Stimulated activated CD8-positive, alpha-beta memory T cell treated with anti-CD3 and anti-CD28 coated beads, Interleukin-7, amount 100 ng/mL, for 24 hours (primary cell): ENCODE results near the gene SLC22A23.

Experiments
- DNase-seq: peaks from one replicate; pipeline ENCODE4 v3.0.0-alpha.2; 2020; ENCODE audit warnings: low read depth

SLC22A23 gene

DNA sequence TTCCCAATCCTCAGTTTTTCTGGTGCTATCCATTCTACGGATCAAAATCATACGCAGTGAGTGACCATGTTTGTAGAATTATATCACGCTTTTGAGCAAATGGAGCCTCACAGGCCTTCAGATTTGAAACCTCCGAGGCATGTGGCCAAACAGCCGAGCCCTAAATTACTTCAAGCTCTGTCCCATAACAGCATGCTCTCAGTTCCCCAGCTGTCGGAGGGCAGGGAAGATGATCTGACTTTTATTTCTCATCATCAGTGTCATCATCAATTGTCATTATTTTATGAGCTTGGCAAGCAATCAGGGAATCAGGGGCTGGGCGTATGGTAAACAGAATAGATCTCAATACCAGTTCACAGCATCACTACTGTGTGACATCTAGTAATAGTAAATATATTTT lies 124.9 kb downstream of the SLC22A23 start:
- DNase-seq = no peak

DNA sequence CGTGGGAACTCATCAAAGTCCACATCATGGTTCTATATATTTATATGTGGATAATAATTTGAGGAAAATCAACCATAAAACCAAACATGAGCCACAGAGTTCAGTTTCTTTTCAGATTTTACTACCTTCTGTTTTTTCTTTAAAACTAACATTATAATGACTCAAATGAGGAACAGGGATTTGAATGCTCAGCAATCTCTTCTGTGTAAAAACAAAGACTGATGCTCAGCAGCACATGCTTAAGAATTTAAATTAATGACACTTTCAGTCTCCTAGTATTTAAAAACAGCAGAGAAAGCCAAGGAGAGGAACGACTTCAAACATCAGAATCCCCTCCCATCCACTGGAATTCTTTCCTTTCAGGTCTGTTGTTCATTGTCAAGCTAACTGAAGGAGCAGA lies 125.4 kb downstream of the SLC22A23 start:
- no peak for DNase-seq

- no peak for DNase-seq
Measured at GRCh38 chr6:3330199-3330598, 126.7 kb downstream of the SLC22A23 start.

DNA sequence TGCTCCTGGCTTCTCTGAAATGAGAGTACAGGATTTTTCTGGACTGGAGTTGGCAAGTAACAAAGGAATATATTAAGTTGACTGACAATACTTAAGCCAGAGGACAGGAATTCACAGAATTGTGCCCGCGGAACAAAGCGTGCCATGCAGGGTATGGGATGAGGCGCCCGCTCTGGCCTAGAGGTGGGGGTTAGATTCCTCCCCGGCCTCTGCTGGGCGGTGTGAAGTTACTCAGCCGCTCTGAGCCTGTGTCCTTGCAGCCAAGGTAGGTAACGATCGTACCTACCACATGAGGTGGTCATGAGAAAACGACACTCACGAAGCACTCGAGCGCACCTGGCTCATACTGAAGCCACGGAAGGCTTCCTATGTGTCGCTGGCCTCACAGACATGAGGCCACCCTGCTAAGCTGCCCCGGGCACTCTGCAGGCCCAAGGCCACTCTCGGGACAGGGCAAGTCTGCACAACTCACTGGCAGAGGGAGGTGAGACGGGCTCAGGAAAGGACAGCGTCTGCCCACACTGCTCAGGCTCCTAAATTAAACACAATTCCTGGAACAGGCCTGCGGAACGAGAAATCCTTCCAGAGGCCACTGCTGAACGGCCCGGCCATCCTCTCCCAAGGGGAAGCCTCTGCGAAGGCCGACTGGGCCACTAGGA lies 127.3 kb downstream of the SLC22A23 start:
- DNase-seq = no peak

DNA sequence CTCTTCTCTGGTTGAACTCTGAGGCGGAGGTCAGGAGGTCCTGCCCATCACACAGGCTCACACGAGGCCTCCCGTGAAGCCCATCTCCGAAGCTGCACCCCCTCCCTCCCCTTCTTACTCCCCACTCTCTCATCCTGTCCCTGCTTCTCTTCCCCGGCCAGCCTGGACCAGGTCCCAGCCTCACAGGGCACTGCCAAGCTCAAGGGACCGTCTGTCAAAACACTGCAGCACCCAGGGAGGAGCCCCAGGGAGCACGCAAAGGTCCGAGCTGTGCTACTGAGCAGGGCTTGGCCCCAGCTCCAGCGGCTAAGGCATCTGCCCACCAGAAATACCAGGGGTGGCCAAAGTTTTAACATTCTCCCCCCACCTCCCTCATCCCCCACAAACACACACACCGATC lies 128.1 kb downstream of the SLC22A23 start:
- DNase-seq = no peak

DNA sequence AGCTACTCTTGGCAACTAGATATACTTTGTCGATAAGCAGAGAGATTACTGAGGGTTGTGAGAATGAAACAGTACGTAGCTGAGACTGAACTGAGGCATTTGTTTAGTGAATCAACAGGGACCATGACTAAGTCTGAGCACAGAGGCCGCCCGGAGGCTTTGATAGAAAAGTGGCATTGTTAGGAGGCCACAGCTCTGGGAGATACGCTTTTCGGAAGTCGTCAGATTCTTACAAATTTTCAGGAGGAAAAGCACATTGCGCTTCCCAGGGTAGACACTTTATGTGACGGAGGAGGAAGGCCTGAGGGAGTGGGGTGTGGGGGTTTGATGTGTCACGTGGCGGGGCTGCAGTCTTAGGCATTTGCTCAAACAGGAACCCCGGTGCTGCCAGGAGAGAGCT lies 128.7 kb downstream of the SLC22A23 start:
- no peak for DNase-seq

GRCh38 chr6:3327403-3327802 lies 129.4 kb downstream of the SLC22A23 start:
- DNase-seq = no peak

- DNase-seq = no peak
Measured at GRCh38 chr6:3326981-3327380, 129.9 kb downstream of the SLC22A23 start.

GRCh38 chr6:3326184-3326971 lies 130.5 kb downstream of the SLC22A23 start:
- no peak for DNase-seq

DNA sequence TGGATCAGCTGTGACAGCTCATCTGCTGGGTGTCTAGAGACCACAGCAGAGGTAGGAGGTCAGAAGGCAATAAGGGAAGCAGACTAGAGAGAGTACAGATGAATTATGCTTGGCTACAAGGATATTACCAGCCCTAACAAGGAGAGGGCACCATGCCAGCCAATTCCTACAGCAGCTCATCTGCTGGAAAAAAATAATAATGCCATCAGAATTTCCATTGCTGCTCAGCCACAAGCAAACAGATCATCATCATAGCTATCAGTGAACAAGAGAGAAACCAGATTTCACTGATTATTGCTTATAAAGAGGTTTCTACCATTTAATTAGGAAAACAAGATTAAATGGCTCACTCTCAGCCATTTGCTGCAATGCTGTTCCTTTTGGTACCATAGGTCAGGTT lies 131.6 kb downstream of the SLC22A23 start:
- no peak for DNase-seq

GRCh38 chr6:3324262-3324942 lies 132.4 kb downstream of the SLC22A23 start:
- DNase-seq = no peak

- no peak for DNase-seq
Measured at GRCh38 chr6:3323696-3324261, 133.1 kb downstream of the SLC22A23 start.

DNA sequence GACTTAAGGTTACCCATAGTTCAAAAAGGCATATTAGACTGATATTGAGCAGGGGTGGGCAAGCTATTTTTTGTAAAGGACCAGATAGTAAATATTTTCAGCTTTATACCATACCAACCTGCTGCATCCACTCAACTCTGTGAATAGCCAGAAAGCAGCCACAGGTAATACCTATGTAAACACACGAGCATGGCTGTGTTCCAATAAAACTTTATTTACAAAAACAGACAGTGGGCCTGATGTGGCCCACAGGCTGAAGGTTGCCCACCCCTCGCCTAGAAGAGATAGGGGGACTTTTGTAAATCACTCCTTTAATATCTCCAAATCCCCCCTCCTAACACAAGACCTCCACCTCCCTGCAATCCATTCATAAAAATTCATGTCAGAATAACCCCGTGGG lies 133.7 kb downstream of the SLC22A23 start:
- DNase-seq = no peak

DNA sequence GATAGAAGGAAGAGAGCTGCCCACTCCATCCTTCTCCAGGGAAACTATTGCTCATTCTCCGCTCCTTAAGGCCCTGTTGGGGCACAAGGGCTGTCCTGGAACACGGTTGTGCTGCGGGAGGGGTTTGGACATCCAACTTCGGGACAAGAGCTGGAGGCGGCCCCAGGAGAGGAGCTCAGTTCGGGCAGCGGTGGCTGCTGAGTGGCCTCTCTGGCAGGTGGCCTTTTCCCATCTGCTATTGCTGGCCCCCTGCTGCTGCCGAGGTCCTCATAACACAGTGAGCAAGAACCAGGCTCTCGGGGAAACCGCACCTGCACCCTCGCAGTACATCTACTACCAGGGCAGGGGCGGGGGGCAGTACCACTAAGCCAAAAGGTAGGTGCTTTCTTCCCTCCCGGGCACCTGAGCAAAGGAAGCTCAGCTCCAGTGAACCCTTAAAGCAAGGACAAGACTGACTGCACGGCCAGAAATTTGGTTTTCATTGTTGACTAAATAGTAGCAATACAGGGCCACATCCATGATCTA lies 134.4 kb downstream of the SLC22A23 start:
- no peak for DNase-seq

DNA sequence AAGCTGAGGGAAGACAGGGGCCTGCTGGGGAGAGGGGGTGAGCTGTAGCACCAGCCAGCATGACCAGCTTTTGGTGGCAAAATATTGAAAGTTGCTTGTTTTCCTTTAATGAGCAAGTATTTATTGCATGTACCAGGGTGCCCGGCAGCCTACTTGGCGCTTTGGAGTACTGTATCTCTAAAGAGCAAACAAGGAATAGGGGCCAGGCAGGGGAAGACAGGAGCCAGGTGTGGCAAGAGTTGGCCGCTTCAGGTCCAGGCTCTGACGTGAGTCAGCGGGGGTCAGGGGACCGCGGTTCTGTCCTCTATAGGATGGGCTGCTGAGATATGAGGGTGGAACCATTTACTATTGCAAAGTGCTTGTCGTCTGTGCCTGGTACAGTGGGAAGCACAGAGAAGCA lies 135.0 kb downstream of the SLC22A23 start:
- no peak for DNase-seq

GRCh38 chr6:3321042-3321441 lies 135.8 kb downstream of the SLC22A23 start:
- DNase-seq = no peak

- no peak for DNase-seq
Measured at GRCh38 chr6:3320238-3320811, 136.5 kb downstream of the SLC22A23 start.

DNA sequence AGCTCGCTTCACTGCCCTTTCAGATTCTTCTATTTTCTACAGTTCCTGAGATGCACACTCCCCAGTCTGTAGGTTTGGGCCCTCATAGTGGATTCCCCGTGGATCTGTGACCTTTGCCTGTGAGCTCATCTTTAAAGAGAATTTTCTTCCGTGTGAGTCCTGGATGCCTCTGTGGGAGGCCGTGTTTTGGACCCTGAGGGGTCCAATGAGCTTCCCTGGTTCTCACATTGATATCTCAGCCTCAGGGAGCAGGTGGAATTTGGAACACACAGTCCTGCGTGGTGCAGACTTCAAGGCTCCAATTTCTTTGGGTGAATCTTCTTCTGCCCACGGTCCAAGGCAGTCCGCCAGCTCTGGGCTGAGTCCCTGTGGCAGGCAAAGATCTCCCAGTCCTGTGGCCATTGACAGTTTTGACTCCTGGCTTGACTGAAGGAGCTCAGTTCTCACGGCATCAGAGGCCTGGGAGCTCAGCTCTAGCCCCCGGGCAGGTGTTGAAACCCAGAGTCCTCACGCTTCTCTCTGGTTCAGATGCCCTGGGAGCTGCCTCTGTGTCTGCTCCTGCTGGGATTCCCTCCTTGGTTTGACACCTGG lies 137.1 kb downstream of the SLC22A23 start:
- DNase-seq = no peak

DNA sequence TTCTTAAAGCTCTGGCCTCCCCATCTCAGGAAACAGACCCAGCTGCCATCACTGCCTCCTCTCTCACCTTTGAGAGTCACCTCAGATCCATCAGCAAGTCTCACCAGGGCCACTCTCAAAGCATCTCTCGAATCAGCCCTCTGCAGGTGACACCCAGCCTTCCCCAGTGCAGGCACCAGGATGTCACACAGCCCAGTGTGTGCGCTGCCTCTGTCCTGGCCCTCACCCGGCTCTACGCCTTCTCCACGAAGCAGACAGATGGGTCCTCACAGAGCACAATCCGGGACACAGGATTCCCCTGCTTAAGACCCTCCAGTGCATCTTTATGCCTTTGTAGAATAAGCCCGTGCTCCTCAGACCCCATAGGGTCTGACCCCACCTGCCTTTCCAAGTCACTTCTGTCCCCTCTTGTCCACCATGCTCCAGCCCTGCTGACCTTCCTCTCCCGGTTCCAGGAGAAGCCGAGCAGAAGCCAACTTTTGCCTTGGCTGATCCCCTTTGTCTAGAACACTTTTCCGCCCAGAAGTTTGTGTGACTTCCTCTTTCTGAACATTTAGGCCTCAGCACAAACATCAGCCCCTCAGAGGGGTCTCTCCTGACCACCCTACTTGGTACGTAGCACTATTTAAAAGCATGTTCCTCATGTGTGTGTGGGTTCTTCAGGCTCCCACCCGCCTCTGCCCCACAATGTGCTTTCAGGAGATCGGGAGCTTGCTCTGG lies 137.9 kb downstream of the SLC22A23 start:
- no peak for DNase-seq

GRCh38 chr6:3318226-3318625 lies 138.6 kb downstream of the SLC22A23 start:
- DNase-seq = peak; percentile 4

GRCh38 chr6:3317741-3318211 lies 139.1 kb downstream of the SLC22A23 start:
- DNase-seq = no peak
